SHP77 (cell line): ENCODE measurements around the gene COG5.

ENCODE experiments used
- DNase-seq, 2 experiments: peaks; one replicate each; lab custom pipeline; 2025; lab: John Stamatoyannopoulos, UW

COG5 gene

GRCh38 chr7:107332488-107333269, 231.0 kb downstream of the COG5 start:
- DNase-seq = no peak

DNA sequence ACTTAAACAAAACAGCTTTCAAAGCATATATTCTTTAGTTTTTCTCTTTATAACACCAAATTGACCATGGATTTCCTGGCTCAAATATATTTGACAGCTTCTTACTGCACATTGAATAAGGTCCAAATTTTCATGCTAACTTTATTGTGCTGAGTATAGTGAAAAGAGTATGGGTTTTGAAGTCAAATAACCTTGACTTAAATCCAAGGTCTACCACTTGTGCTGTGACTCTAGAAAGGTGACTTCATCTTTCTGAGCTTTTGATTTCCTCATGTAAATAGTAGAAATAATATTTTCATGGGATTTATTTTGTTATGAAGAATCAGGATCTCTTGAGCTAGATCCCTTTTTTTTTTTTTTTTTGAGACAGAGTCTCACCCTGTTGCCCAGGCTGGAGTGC, 233.2 kb downstream of the COG5 start:
- no peak for DNase-seq

DNA sequence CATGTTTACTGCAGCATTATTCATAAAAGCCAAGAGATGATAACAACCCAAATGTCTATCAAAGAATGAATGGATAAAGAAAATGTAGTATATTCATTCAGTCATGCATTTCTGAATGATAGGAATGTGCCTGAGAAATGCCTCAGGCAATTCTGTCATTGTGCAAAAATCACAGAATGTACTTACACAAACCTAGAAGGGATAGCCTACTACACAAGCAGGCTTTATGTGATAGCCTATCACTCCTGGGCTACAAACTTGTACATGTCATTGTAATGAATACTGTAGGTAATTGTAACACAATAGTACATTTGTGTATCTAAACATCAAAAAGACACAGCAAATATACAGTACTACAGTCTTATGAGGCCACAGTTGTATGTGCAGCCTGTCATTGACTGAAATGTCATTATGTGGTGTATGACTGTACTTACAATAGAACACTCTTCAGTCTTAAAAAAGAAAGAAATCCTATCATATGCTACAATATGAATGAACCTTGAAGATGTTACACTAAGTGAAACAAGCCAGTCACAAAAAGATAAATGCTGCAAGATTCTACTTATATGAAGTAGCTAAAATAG, 235.6 kb downstream of the COG5 start:
- no peak for DNase-seq

DNA sequence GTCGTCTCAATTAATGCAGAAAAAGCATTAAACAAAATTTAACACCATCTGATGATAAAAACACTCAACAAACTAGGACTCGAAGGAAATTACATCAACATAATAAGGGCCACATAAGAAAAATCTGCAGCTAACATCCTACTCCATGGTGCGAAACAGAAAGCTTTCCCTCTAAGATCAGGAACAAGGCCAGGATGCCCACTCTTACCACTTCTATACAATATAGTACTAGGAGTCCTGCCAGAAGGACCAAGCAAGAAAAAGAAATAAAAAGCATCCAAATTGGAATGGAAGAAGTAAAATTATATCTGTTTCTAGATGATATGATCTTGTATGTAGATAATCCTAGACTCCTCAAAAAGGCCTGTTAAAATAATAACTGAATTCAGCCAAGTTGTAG, 237.7 kb downstream of the COG5 start:
- DNase-seq = no peak

- DNase-seq = no peak
Measured at GRCh38 chr7:107322015-107322414, 241.7 kb downstream of the COG5 start.

DNA sequence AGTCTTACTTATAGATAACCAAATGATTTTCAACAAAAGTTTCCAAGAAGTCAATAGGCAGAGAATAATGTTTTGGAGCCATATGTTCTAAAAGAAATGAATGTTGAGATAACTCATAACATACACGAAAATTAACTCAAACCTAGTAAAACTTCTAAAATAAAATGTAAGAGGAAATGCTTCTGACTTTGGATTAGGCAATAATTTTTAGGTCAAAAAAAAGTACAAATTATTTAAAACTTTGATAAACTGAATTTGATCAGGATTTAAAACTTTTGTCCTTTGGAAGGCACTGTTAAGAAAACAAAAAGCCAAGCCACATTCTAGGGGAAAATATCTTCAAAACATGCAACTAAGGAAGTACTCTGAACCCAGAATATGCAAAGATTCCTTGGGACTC, 242.1 kb downstream of the COG5 start:
- no peak for DNase-seq

GRCh38 chr7:107319724-107320228, 243.9 kb downstream of the COG5 start:
- no peak for DNase-seq

- DNase-seq = no peak
Measured at GRCh38 chr7:107318523-107319160, 245.1 kb downstream of the COG5 start.

DNA sequence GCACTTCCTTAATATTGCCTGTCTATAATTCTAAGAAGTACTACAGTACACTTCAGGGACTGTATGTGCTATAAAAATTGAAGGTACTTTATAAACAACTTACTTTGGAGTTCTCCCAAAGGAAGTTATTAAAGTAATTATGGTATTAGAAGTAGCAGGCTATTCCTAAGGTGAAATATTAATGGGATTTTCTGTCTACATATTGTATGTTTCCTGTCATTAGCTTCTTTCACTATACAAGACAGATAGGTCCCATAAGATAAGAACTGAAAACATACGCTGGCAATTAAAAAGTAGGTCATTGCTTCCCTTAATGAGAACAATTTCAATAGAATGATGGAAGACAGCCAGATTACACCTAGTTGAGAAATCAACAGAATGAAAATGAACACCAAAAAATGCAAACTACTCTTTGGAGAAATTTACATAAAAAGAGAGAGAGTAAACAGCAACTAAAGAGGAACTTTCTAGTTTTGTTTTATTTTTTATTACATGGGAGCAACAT, 248.0 kb downstream of the COG5 start:
- no peak for DNase-seq

DNA sequence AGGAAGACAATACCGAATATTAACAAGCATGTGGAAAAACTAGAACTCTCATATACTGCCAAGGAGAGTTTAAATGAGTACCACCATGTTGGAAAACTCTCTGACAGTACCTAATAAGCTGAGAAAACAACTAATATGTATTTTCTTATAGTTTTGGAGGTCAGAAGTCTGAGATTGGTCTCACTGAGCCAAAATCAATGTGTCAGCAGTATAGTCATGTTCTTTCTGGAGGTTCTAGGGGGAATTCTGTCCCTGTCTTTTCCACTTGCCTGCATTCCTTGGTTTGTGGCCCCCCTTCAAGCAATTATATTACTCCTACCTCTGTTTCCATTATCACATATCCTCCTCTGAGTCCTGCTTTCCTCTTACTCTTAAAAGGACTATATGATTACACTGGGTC, 250.4 kb downstream of the COG5 start:
- DNase-seq = no peak

DNA sequence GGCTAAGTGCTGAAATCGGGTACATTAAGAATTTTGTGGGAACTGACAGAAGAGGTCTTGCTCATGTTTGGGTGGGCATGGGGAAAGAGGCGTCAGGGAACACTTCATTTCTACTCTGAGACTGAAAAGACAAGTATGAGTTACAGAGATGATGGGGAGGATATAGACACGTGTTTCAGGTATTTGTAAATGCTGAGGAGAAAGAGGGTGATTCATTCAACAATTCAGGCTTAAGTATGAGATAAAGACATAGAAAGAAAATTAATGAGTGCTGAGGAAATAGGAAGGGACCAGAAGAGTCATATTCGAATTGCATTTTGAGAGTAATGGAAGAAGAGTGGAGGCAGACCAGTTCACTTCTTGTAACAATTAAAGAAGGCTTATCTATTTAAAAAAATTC, 251.3 kb downstream of the COG5 start:
- no peak for DNase-seq

GRCh38 chr7:107309296-107309695, 254.4 kb downstream of the COG5 start:
- DNase-seq = no peak

GRCh38 chr7:107304636-107305035, 259.1 kb downstream of the COG5 start:
- no peak for DNase-seq

DNA sequence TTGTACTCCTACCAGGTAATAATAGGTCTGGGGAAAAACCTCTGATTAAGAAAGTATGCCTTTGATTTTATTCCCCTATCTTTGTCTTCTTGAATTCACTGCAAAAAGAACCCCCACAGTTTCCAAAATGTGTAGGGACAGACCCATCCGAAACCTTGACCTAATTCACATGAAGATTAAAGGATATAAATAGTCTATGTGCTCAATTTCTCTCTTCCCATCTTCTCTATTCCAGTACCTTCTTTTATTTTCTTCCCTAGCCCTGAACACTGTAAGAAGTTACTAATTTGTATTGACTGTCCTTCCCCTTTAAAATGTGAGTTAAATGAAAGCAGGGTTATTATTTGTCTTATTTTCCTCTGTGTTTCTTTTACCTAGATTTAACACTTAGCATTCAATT, 259.7 kb downstream of the COG5 start:
- DNase-seq = no peak

- DNase-seq = no peak
Measured at GRCh38 chr7:107302250-107302847, 261.4 kb downstream of the COG5 start.

- DNase-seq = no peak
Measured at GRCh38 chr7:107294182-107294581, 269.5 kb downstream of the COG5 start.

DNA sequence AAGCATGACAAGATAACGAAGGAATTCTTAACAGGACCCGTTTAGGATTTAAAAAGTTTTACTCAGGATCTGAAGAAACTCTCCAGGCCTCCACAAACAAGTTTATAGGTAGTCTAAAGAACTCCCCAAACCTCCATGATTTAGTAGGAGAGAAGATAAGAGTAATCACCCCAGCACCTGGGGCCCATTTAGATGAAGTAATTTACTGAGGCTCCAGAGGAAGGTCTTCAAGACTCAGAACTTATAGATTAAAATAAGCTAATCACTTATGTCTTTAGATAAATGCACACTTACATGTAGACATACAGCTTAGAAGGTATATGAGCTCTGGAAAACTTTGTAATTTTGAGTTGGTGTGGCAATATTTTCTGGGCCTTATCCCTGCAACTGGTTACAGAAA, 271.1 kb downstream of the COG5 start:
- no peak for DNase-seq

DNA sequence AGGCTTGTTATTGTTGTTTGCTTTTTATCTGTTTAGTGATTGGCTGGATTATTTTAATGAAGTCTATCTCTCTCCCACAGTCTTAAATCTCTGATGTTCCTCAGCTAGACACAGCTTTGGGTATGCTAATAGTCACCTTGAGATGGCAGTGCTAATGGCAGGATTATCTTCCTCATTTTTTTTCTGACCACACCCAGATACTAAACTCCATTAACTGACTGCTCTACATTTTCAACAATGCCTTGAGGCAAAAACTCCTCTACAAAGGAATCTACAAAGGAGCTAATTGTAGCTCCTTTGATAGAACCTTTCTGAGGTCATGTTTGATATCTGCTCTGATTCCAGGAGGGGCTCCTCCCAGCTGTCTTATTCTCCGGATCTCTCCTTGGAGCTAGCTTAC, 272.3 kb downstream of the COG5 start:
- DNase-seq = no peak

DNA sequence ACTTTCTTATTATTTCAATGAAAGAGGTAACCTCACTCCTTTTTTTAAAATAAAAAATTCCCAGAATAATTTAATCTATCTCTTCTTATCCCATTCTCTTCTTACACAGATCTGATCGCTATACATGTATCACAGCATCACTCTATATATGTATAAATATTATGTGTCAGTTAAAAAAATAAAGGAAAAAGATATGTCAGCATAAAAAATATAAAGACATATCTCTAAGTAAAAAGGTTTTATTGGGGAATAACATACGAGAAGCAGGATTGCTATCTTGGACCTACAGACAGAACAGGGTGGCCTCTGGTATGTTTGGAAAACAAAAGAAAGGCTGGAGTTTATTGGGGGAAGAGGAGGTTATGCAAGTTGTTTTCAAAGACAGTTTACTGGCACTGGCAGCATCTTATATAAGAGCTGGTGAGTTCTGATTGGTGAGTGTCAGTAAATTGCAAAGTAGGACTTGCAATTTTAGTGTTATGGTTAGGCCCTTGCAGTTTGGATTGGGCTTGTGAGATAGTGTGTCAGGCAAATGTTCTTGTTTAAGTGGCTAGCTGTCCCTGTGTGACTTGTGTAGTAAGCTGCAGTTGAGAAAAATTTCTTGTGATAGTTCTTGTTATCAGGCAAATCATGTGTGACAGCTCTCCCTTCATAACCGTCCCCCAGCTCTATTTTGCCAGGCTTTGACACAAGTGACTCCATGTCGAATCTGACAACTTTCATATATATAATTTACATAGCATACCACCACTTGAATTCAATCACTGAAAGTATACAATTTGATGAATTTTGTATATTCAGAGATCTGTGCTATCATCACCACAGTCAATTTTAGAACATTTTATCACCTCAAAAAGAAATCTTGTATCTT, 276.7 kb downstream of the COG5 start:
- no peak for DNase-seq

GRCh38 chr7:107284911-107285479, 278.7 kb downstream of the COG5 start:
- no peak for DNase-seq

DNA sequence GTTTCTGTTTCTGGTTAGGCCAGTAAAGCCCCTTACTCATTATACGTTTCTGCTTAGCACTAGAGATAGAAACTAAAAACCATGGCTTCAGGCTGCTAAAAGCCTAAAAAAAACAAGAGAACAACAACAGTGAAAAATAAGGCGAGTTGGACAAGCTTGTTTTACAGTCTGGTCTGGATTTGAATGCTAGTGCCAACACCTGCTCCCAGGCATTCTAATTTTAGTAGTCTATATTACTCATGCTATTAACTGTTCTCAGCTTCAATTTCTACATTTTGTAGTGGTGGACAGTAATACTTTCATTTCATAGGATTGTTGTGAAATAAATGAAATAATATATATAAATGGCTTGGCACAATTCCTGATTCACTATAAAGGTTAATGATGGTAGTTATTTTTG, 286.4 kb downstream of the COG5 start:
- no peak for DNase-seq
